Stimulated activated memory B cell treated with anti-CD40 and anti-IgM and Interleukin-4, amounts not matched to agents 10 μg/mL and 1 μg/mL and 100 μg/mL, for 72 hours (primary cell): Measurements from ENCODE around the gene MCHR1.
"Not testable (repeated sequence)": the region's sequence is repeated elsewhere in the genome, so short reads cannot be mapped to it uniquely, and the experiment has no call there.

ENCODE experiments used
- ATAC-seq: fragments of 150-1000 bp; cut with Tn5 transposase; 2 replicates; pipeline ENCODE4 v1.10.0; 2021
- H3K27ac Mint-ChIP-seq: one replicate; pipeline ENCODE4 v1.8.0; 2022; ENCODE audit warnings: mild to moderate bottlenecking, mixed read lengths
- H3K27me3 Mint-ChIP-seq: one replicate; pipeline ENCODE4 v1.8.0; 2022; ENCODE audit warnings: mixed read lengths
- H3K36me3 Mint-ChIP-seq: one replicate; pipeline ENCODE4 v1.8.0; 2022; ENCODE audit warnings: mixed read lengths
- H3K4me1 Mint-ChIP-seq: one replicate; pipeline ENCODE4 v1.8.0; 2022; ENCODE audit warnings: mixed read lengths
- H3K4me3 Mint-ChIP-seq: one replicate; pipeline ENCODE4 v1.8.0; 2022; ENCODE audit warnings: mild to moderate bottlenecking, moderate library complexity, mixed read lengths
- H3K9me3 Mint-ChIP-seq: one replicate; pipeline ENCODE4 v1.8.0; 2022; ENCODE audit warnings: mixed read lengths

The MCHR1 gene

GRCh38 chr22:40651057-40651456, 28.2 kb upstream of the MCHR1 start:
- Mint-ChIP-seq H3K27me3 (no peaks in the 10 kb centered on the region), H3K4me1 (peaks cover 22% of the 10 kb centered on the region), H3K4me3 (no peak overlapping the region), H3K36me3 (no peaks in the 10 kb centered on the region), H3K9me3 (no peaks in the 10 kb centered on the region), H3K27ac (peak overlapping the region; percentile 92)
- no peak for ATAC-seq

- H3K9me3 Mint-ChIP-seq = no peaks in the 10 kb centered on the region
- peak; percentile 94 for ATAC-seq
- H3K27ac Mint-ChIP-seq = peak overlapping the region; percentile 92
- peak overlapping the region; percentile 82 for H3K4me3 Mint-ChIP-seq
- H3K36me3 Mint-ChIP-seq = no peaks in the 10 kb centered on the region
- no peaks in the 10 kb centered on the region for H3K27me3 Mint-ChIP-seq
- peaks cover 16% of the 10 kb centered on the region for H3K4me1 Mint-ChIP-seq
These were observed 27.5 kb upstream of the MCHR1 start for GRCh38 chr22:40651563-40652501.

- peaks cover 16% of the 10 kb centered on the region for H3K4me1 Mint-ChIP-seq
- ATAC-seq = no peak
These were observed 25.9 kb upstream of the MCHR1 start for GRCh38 chr22:40653361-40653760.

GRCh38 chr22:40654522-40655167, 24.6 kb upstream of the MCHR1 start:
- H3K27ac Mint-ChIP-seq = no peak overlapping the region
- H3K4me1 Mint-ChIP-seq = peaks cover 16% of the 10 kb centered on the region
- H3K4me3 Mint-ChIP-seq = no peak overlapping the region
- no peaks in the 10 kb centered on the region for H3K9me3 Mint-ChIP-seq
- ATAC-seq = no peak
- no peaks in the 10 kb centered on the region for H3K27me3 Mint-ChIP-seq
- H3K36me3 Mint-ChIP-seq = no peaks in the 10 kb centered on the region

More at GRCh38 chr22:40653361-40653760, 25.9 kb upstream of the MCHR1 start:
- H3K27me3 Mint-ChIP-seq = no peaks in the 10 kb centered on the region
- H3K9me3 Mint-ChIP-seq = no peaks in the 10 kb centered on the region
- no peaks in the 10 kb centered on the region for H3K36me3 Mint-ChIP-seq
- peak overlapping the region; percentile 92 for H3K27ac Mint-ChIP-seq
- H3K4me3 Mint-ChIP-seq = no peak overlapping the region

GRCh38 chr22:40655941-40656340, 23.3 kb upstream of the MCHR1 start:
- H3K4me1 Mint-ChIP-seq = peaks cover 22% of the 10 kb centered on the region
- not testable (repeated sequence) for ATAC-seq, H3K36me3 Mint-ChIP-seq, H3K27me3 Mint-ChIP-seq, H3K4me3 Mint-ChIP-seq, H3K27ac Mint-ChIP-seq, H3K9me3 Mint-ChIP-seq

DNA sequence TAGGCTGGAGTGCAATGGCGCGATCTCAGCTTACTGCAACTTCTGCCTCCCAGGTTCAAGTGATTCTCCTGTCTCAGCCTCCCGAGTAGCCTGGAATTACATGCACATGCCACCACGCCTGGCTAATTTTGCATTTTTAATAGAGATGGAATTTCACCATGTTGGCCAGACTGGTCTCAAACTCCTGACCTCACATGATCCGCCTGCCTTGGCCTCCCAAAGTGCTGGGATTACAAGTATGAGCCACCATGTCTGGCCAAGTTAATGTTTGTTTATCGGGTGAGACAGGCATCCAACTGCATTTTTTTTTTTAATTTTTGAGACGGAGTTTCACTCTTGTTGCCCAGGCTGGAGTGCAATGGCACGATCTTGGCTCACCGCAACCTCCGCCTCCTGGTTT, 22.6 kb upstream of the MCHR1 start:
- H3K27ac Mint-ChIP-seq, ATAC-seq, H3K4me3 Mint-ChIP-seq, H3K9me3 Mint-ChIP-seq, H3K36me3 Mint-ChIP-seq, H3K27me3 Mint-ChIP-seq: not testable (repeated sequence)
- H3K4me1 Mint-ChIP-seq = peaks cover 24% of the 10 kb centered on the region

- ATAC-seq = no peak
- Mint-ChIP-seq H3K4me1 (peaks cover 13% of the 10 kb centered on the region), H3K4me3 (no peak overlapping the region), H3K9me3 (no peaks in the 10 kb centered on the region), H3K27ac (no peak overlapping the region), H3K36me3 (no peaks in the 10 kb centered on the region), H3K27me3 (no peaks in the 10 kb centered on the region)
These were observed 20.1 kb upstream of the MCHR1 start for GRCh38 chr22:40659166-40659565.

GRCh38 chr22:40660730-40661129, 18.6 kb upstream of the MCHR1 start:
- H3K4me3 Mint-ChIP-seq = no peak overlapping the region

GRCh38 chr22:40661671-40662070, 17.6 kb upstream of the MCHR1 start:
- peaks cover 13% of the 10 kb centered on the region for H3K4me1 Mint-ChIP-seq
- H3K36me3 Mint-ChIP-seq = no peaks in the 10 kb centered on the region
- H3K27me3 Mint-ChIP-seq = no peaks in the 10 kb centered on the region
- no peaks in the 10 kb centered on the region for H3K9me3 Mint-ChIP-seq
- H3K4me3 Mint-ChIP-seq = no peak overlapping the region
- H3K27ac Mint-ChIP-seq = no peak overlapping the region
- ATAC-seq = no peak

More at GRCh38 chr22:40660730-40661129, 18.6 kb upstream of the MCHR1 start:
- Mint-ChIP-seq H3K27me3 (no peaks in the 10 kb centered on the region), H3K4me1 (peaks cover 13% of the 10 kb centered on the region), H3K27ac (no peak overlapping the region), H3K36me3 (no peaks in the 10 kb centered on the region), H3K9me3 (no peaks in the 10 kb centered on the region)
- ATAC-seq = no peak

DNA sequence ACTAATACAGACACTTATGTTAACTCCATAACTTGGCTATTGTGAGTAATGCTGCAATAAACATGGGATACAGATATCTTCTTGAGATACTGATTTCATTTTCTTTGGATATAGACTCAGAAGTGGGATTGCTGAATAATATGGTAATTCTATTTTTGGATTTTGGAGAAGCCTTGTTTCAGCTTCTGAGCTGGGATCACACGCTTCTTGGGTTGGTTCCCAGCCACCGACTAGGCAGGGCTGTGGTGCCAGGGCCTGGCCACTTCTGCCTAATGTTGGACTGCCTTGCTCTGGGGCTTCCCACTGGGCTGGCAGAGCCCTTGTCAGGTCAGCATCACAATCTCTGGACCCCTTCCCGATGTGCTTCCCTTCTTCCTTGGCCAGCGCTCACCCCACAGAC, 14.0 kb upstream of the MCHR1 start:
- Mint-ChIP-seq H3K27me3 (no peaks in the 10 kb centered on the region), H3K9me3 (no peaks in the 10 kb centered on the region), H3K4me1 (peaks cover 13% of the 10 kb centered on the region), H3K4me3 (no peak overlapping the region), H3K36me3 (no peaks in the 10 kb centered on the region), H3K27ac (no peak overlapping the region)
- no peak for ATAC-seq

DNA sequence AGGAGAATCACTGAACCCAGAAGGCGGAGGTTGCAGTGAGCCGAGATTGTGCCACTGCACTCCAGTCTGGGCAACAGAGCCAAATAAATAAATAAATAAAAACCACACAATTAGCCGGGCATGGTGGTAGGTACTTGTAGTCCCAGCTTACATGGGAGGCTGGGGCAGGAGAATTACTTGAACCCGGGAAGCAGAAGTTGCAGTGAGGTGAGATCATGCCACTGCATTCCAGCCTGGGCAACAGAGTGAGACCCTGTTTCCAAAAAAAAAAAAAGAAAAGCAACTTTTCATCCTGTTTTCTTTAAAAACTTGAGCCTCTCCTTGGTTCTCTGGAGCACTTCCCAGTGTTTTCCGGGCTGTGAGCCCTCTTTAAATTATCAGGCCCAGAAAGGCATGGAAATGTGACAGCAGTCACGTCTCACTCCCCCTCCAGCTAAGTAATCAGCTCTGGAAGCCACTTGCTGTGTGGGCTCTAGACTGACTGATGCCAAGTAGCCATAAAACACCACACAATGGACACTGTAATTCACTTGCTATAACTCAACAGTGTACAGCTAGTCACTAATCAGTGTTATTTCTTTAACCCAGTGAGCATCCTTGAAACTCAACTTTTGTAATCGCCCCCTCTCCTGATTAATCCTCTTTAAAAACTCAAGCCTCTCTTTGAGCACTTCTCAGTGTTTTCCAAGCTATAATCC, 13.0 kb upstream of the MCHR1 start:
- Mint-ChIP-seq H3K27me3 (no peaks in the 10 kb centered on the region), H3K9me3 (no peaks in the 10 kb centered on the region), H3K27ac (no peak overlapping the region), H3K4me1 (peaks cover 3% of the 10 kb centered on the region), H3K4me3 (no peak overlapping the region), H3K36me3 (no peaks in the 10 kb centered on the region)
- no peak for ATAC-seq

- Mint-ChIP-seq H3K9me3 (no peaks in the 10 kb centered on the region), H3K27me3 (no peaks in the 10 kb centered on the region), H3K4me3 (no peak overlapping the region), H3K27ac (no peak overlapping the region), H3K4me1 (no peaks in the 10 kb centered on the region), H3K36me3 (no peaks in the 10 kb centered on the region)
- ATAC-seq = no peak
These were observed 10.5 kb upstream of the MCHR1 start for GRCh38 chr22:40668611-40669411.

DNA sequence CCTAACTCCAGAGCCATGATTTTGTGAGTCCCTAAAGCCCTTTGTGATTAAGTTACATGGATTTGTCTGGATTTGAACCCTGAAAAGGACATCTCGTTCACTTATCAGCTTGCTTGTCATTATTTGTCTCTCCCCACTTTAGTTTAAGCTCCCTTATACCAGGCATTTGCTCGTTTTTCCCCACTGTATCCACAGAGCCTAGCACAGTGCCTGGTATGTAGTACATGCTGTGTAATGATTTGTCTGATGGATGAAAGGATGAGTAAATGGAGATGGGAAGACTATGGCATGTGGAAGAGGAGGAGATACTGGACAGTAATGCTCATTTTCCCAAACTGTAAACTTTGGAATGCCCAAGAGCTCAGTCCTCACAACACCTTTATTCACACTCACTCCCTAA, 9.2 kb upstream of the MCHR1 start:
- ATAC-seq = no peak
- Mint-ChIP-seq H3K4me1 (no peaks in the 10 kb centered on the region), H3K4me3 (no peak overlapping the region), H3K9me3 (no peaks in the 10 kb centered on the region), H3K27me3 (no peaks in the 10 kb centered on the region), H3K27ac (no peak overlapping the region), H3K36me3 (no peaks in the 10 kb centered on the region)

- Mint-ChIP-seq H3K9me3 (no peaks in the 10 kb centered on the region), H3K4me1 (no peaks in the 10 kb centered on the region), H3K27me3 (no peaks in the 10 kb centered on the region), H3K36me3 (no peaks in the 10 kb centered on the region), H3K4me3 (no peak overlapping the region), H3K27ac (no peak overlapping the region)
- ATAC-seq = no peak
These were observed 7.9 kb upstream of the MCHR1 start for GRCh38 chr22:40671369-40671768.
